Left renal cortex interstitium (tissue), 4 donors: ENCODE results near the gene GJC2. TPM values are rescaled to one million over a fixed set of nuclear protein-coding genes. Genes with fewer than 3 reads are reported as not detected.

Experiments
- DNase-seq, 4 donors: peaks; one replicate each; pipeline ENCODE4 v3.0.0-alpha.2; 2013; ENCODE audit warnings: low read depth in 4 of 4, low spot score in 2 of 4, missing footprints in 1 of 4
- polyA plus RNA-seq, 4 donors: library from polyadenylated mRNA; unstranded; fragments of 120-200 nt; gene quantifications; one replicate each; pipeline ENCODE4 v1.2.1, GENCODE V29; 2013; ENCODE audit not compliant: insufficient read length in 4 of 4

Gene GJC2
- polyA plus RNA-seq, 4 donors: 0.56 to 1.2 (median 0.78) TPM

GRCh38 chr1:228112167-228112566 lies 37.6 kb upstream of the GJC2 start:
- no peak for DNase-seq

DNA sequence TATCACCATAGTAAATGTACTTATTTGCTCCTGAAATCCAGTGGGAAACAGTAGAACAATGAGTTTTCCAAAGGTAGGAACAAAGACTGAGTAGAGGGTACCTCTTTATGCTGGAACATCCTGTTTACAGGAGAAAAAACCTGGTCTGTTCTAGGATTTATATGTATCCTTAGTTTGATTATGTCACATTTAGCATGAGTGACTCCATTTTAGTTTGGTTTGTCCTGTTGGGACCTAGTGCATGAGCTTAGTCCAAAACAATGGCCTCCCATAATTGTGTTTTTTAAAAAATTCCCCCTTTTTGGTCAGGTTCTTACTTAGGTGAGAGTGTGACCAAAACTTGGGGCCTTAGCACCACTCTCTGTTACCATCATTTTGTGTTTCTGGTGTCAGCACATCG lies 37.1 kb upstream of the GJC2 start:
- DNase-seq: no peak

DNA sequence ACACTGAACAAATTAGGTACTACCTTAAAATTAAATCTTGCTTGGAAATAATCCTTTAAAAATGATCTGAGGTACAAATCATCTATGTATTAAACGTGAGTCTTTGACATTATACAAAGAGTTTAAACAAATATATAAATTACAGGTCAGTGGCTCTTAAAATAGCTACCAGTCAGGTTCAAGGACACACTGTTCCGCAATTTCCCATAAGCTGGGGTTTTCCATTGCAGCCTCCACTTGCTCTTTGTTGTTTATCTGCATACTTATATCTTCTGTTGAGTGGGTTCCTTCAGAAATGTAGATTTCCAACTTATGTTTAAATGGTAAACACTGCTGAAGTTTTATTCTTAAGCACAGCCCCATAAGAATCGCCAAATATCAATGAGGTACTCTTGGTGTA lies 34.9 kb upstream of the GJC2 start:
- no peak for DNase-seq

DNA sequence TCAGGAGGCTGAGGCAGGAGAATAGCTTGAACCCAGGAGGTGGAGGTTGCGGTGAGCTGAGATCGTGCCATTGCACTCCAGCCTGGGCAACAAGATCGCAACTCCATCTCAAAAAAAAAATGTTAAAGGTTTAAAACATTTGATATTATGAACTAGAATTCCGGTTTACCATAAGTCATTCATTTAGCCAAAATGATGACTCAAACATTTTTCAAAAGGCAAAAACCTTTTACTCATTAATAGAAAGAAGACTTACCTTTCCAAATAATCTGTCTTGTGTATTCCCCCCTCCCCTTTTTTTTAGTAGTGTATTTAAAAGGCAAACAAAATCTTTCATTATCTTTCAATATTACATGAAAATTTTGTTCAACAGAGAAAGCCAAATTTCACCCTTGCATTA lies 32.4 kb upstream of the GJC2 start:
- no peak for DNase-seq

- no peak for DNase-seq
Observed at GRCh38 chr1:228118040-228118439, 31.7 kb upstream of the GJC2 start.

DNA sequence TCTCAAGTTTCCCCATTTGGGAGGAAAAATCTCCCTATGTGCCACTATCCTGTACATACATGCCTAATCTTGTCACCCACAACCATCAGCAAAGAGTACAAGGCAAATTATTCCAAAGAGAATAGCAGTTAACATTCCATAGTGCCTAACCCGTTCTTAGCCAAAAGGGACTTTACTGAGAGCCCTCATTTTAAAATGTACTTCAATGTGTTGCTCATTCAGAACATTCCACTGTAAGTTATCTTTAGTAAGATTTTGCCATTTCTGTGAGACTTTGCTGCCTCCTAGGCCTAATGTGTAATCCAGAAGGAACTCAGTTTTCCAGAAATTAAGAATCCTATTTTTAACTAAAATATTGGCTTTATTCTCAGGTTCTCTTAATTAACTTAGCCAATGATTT lies 29.4 kb upstream of the GJC2 start:
- no peak for DNase-seq

DNA sequence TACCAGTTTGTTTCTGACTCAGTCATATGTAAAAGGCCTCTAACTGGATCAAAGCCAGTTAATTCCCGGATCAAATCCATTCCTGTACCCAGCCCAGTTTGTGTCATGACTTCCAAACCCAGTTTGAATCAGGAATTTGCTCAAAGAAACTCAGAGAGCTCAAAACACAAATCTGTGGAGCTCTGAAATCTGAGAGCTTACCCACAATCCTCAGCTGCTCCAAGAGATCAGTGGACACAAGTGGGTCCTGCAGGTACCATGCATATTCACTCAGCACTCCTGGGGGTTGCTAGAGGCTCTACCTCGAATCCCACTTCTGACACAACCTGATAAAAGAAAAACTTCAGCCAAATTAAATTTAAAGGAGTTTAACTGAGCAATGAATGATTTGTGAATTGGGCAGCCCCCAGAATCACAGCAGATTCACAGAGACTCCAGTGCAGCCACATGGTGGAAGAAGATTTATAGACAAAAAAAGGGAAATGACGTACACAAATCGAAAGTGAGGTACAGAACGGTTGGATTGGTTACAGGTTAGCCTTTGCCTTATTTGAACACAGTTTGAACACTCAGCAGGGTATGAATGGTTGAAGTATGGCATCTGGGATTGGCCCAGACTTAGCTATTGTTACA lies 28.8 kb upstream of the GJC2 start:
- DNase-seq: no peak

GRCh38 chr1:228122921-228123441 lies 26.7 kb upstream of the GJC2 start:
- DNase-seq: no peak

- no peak for DNase-seq
Observed at GRCh38 chr1:228123505-228123904, 26.2 kb upstream of the GJC2 start.

GRCh38 chr1:228125185-228125584 lies 24.5 kb upstream of the GJC2 start:
- DNase-seq: no peak

DNA sequence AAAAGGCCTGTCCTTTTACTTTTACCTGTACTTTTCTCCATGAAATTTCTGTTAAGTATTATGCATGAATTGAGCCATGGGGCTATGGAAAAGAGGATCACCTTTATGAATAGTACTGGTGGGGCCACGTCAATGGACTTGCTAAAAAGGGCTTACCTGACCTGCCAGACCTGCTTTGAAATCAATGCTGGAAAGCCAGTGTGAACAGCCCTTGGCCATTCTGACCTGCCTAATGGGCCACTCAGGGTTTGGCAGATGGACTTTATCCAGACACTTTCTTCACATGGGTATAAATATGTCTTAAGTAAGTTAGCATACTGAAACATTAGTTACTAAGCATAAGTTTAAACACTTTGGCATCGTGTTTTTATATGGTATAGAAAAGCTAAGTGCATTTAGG lies 18.0 kb upstream of the GJC2 start:
- DNase-seq: no peak

DNA sequence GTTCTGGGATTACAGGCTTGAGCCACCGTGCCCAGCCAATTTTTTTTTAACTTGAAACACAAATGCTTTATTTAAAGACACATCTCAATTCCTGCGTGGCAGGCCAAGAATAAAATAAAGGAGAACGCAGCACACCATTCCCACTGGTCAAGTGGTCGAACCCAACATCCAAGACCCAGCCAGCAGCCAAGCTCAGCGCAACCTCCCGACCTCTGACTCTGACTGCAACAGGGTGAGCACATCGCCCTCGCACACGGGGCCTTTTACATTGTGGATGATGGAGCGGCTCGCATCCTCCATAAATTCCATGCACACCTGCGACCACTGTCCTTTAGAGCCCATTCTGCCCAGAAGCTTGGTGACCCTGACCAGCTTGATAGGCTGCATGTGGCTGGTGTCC lies 15.1 kb upstream of the GJC2 start:
- DNase-seq: no peak

DNA sequence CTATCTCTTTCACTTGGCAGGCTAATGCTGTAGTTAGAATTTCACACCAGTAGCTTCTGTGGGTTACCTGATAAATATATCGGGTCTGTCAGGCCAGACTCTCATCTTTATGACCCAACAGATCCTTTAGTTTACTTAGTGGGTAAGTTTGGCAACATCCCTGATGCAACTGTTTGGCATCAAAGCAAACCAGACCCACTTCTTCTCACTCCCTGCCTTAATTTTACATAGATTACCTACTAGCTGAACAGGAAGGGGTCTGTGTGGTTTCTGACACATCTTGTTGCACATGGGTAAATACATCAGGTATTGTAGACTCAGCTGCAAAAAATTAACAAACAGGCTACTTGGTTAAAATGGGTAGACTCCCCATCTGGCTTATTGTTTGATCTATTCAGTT lies 12.8 kb upstream of the GJC2 start:
- no peak for DNase-seq

DNA sequence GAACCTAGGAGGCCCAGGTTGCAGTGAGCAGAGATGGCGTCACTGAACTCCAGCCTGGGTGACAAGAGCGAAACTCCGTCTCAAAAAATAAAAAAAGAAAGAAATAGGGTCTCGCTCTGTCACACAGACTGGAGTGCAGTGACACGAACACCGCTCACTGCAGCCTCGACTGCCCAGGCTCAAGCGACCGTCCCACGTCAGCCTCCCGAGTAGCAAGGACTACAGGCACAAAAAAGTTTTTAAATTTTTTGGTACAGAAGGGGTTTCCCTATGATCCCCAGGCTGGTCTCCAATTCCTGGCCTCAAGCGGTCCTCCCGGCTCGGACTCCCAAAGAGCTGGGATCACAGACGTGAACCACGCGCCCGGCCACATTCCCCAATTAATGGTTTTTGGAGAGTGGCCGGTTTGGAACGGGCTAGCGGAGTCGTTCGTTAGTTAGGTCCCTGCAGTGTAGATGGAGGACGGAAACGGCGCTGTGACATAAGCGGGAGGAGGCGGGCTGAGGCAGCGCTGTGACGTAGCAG lies 10.3 kb upstream of the GJC2 start:
- no peak for DNase-seq

DNA sequence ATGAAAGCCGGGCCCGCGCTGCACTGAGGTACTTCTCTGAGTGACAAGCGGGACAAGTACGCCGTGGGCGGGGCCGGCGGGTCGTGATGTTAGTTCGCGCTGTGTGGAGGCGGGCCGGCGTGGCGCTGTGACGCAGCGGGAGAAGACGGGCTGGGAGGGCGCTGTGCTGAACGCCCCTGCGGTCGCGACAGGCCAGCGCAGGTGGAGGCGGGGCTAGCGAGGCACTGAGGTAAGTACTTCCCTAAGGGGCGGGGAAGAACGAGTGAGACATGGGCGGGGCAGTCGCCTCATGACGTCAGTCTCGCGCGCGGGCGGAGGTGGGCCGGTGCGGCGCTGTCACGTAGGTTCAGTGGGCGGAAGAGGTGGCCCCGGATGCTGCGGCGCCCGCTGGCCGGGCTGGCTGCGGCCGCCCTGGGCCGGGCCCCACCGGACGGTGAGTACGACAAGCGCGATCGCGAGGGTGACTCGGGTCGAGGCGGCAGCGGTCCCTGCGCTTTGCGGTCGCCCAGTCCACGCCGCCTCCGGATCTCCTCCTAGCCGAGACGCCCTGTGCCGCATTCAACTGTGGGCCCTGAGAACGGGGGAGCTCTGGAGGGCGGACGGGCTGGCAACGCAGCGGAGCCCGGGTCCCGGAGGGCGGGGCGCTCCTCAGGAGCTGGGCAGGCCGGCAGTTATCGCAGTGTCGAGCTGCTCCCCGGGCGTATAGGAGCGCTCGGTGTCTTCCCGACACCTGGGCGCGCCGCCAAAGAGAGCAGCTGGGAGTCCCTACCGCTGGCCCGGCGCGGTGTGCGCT lies 9.6 kb upstream of the GJC2 start, which contains the start of gene GUK1:
GUK1 (plus strand) TSS at position 349 of the 793 bp plus-strand sequence; CDS start at position 373, 24 bp downstream.
- peak; percentile 89 to 95 (median 94) for DNase-seq

DNA sequence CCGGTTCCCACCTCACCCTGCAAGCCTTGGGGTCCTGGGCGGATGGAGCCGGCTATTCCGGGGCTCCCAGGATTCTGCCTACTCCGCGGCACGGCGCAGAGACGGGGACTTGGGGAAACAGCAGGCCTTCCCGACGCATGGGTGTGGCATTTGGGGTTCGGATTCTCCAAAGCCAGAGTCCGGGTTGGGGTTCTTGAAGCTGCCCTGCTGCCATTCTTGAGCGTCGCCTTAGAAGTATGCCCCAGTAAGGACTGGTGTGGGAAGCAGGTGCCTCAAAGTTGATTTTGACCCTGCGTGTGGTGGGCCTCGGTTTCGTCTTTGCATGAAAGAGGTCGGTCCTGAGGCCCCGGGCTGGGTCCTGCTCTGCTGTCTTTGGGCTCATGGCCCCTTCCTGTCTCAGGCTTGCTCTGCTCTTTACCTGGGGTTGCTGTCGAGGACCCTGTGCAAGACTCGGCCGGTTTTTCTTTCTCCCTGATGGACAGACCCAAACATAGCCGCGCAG lies 9.0 kb upstream of the GJC2 start:
- no peak for DNase-seq

GRCh38 chr1:228141226-228142044 lies 8.3 kb upstream of the GJC2 start:
- no peak for DNase-seq

GRCh38 chr1:228142155-228142691 lies 7.5 kb upstream of the GJC2 start:
- no peak for DNase-seq

DNA sequence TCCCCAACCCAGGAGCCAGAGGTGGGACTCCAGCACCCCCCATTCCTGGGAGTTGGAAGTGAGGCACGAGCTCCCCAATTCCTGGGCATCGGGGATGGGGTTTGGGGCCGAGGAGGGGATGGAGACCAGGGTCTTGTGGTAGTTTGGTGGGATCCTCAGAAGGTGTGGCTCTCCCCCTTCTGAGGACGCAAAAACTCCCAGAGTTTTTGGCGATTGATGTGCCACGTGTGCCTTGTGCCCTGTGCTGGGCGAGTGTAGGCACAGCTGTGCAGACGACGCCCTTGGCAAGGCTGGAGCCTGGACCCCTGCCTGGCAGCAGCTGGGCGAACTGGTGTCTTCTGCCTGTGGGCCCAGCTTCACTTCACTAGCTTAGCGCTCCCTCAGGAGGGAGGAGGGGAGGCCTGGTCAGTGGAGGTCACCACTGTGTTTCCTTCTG lies 7.0 kb upstream of the GJC2 start:
- DNase-seq: no peak

DNA sequence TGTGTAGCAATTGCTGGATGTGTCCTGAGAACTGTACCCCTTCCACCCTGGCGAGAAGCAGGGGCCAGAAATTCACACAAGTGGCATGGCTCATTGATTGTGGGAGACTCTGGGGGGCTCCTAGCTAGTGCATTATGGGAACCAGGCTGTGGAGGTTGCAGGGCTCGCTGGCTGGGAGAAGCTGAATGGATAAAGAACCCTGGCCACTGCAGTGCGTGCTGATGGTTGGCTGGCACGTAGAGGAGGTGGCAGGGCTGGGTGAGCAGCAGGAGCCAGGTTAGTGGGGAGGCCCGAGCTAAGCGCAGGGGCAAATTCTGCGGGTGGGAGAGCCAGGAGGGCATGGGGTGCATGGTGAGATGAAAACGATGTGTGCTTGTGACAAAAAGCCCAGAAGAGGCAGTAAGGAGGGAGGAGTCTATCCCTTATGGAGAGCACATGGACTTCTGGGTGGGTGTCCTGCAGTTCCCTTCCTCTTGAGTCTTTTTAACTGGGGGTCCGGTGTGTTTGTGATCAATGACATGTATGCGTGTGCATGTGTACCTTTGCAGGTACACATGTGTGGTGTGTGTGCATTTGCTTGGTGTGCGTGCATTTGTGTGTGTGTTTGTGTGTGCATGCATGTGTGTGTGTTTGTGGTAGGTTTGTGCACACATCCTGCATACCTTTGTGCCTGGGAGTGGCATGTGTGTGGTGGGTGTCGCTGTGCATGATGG lies 6.1 kb upstream of the GJC2 start:
- no peak for DNase-seq
